H1 (cell line): ENCODE results near the gene BMF. TPM values are rescaled to one million over a fixed set of nuclear protein-coding genes. Genes with fewer than 3 reads are reported as not detected.

Source experiments
- CTCF ChIA-PET: fragments of 300-600 bp; sonication (Branson Sonifier 250); formaldehyde crosslinking; loops from one replicate; lab custom pipeline; 2021; ENCODE audit not compliant: partially characterized antibody; lab: Charles Lee
- POLR2A ChIA-PET: fragments of 300-600 bp; sonication (Branson Sonifier 250); formaldehyde crosslinking; loops from one replicate; lab custom pipeline; 2021; ENCODE audit warnings: inconsistent platforms; ENCODE audit not compliant: partially characterized antibody; lab: Charles Lee
- DNase-seq, 2 experiments: peaks; one replicate each; pipeline versions ENCODE4 v3.0.0 to v3.0.0-alpha.2; 2010 to 2022; ENCODE audit warnings: low spot score in 2 of 2, low read depth in 1 of 2, mixed read lengths in 1 of 2
- FAIRE-seq: peaks from 2 replicates; lab custom pipeline; 2011; peaks lifted over from hg19 to GRCh38; lab: Jason Lieb, UNC
- H2AFZ ChIP-seq: 2 replicates; pipeline ENCODE4 v1.8.1; 2012; ENCODE audit warnings: low read length, inconsistent platforms
- H2AK5ac ChIP-seq: 2 replicates; pipeline ENCODE4 v1.6.1; 2013; ENCODE audit warnings: low read depth, low read length
- H2BK120ac ChIP-seq: replicated peaks from 2 replicates; pipeline ENCODE3; 2013; ENCODE audit warnings: low read depth, low read length, inconsistent platforms
- H2BK12ac ChIP-seq: 2 replicates; pipeline ENCODE4 v1.6.1; 2013; ENCODE audit warnings: low read depth, low read length
- H2BK15ac ChIP-seq: 2 replicates; pipeline ENCODE4 v1.6.1; 2013; ENCODE audit warnings: low read length
- H2BK20ac ChIP-seq: 2 replicates; pipeline ENCODE4 v1.6.1; 2013; ENCODE audit warnings: low read length
- H2BK5ac ChIP-seq: 2 replicates; pipeline ENCODE4 v1.6.1; 2013; ENCODE audit warnings: low read depth, low read length
- H3K14ac ChIP-seq: 2 replicates; pipeline ENCODE4 v1.6.1; 2013; ENCODE audit warnings: inconsistent platforms; ENCODE audit not compliant: insufficient read length
- H3K18ac ChIP-seq: 2 replicates; pipeline ENCODE4 v1.6.1; 2013; ENCODE audit warnings: low read length; ENCODE audit errors: extremely low read depth
- H3K23ac ChIP-seq: 2 replicates; pipeline ENCODE4 v1.6.1; 2013; ENCODE audit warnings: inconsistent platforms; ENCODE audit not compliant: insufficient read length
- H3K23me2 ChIP-seq: 2 replicates; pipeline ENCODE4 v1.6.1; 2013; ENCODE audit warnings: low read depth, low read length
- H3K27ac ChIP-seq: 2 replicates; pipeline ENCODE4 v1.6.1; 2011; ENCODE audit warnings: low read depth, low read length, inconsistent platforms
- H3K27me3 ChIP-seq, 4 experiments: replicated peaks in 1 of 4; 1 replicate in 1 of 4; 2 replicates in 3 of 4; pipeline versions ENCODE4 v1.6.1 to v1.8.1; 2011 to 2013; ENCODE audit warnings: low read length in 3 of 4, mild to moderate bottlenecking in 3 of 4, inconsistent platforms in 2 of 4, mixed read lengths in 2 of 4, moderate library complexity in 1 of 4; ENCODE audit not compliant: control insufficient read depth in 3 of 4, insufficient read depth in 3 of 4; ENCODE audit errors: extremely low read depth in 1 of 4
- H3K36me3 ChIP-seq, 4 experiments: 2 replicates each; pipeline versions ENCODE4 v1.6.1 to v1.8.1; 2011 to 2013; ENCODE audit warnings: mild to moderate bottlenecking in 4 of 4, low read length in 3 of 4, moderate library complexity in 2 of 4, control low read depth in 1 of 4, inconsistent platforms in 1 of 4; ENCODE audit not compliant: insufficient read depth in 4 of 4, control insufficient read depth in 2 of 4
- H3K4ac ChIP-seq: replicated peaks from 2 replicates; pipeline ENCODE3; 2013; ENCODE audit warnings: low read length, low read depth, mixed read lengths, inconsistent platforms; ENCODE audit not compliant: insufficient read length
- H3K4me1 ChIP-seq, 4 experiments: replicated peaks in 1 of 4; 1 replicate in 1 of 4; 2 replicates in 3 of 4; pipeline versions ENCODE4 v1.6.1 to v1.8.1; 2011 to 2013; ENCODE audit warnings: low read length in 3 of 4, inconsistent platforms in 2 of 4, mixed read lengths in 1 of 4; ENCODE audit not compliant: insufficient read depth in 4 of 4, control insufficient read depth in 3 of 4
- H3K4me2 ChIP-seq, 2 experiments: 2 replicates each; pipeline versions ENCODE4 v1.6.1 to v1.8.1; 2011 to 2013; ENCODE audit warnings: low read depth in 2 of 2, low read length in 2 of 2, control low read depth in 1 of 2, inconsistent platforms in 1 of 2, mild to moderate bottlenecking in 1 of 2; ENCODE audit not compliant: insufficient read depth in 1 of 2
- H3K4me3 ChIP-seq, 4 experiments: fragments of 200-600, 300-600 bp in 1 of 4; sonication (generic), shearing (Covaris generic), sonication (Bioruptor Twin) in 1 of 4; 2 replicates each; pipeline versions ENCODE4 v1.5.1 to v1.8.1; 2011 to 2016; ENCODE audit warnings: low read length in 4 of 4, low read depth in 3 of 4, control low read depth in 2 of 4, inconsistent platforms in 2 of 4, mild to moderate bottlenecking in 2 of 4, mixed read lengths in 1 of 4, moderate library complexity in 1 of 4; ENCODE audit not compliant: insufficient read depth in 2 of 4; ENCODE audit errors: extremely low read depth in 1 of 4
- H3K56ac ChIP-seq: replicated peaks from 2 replicates; pipeline ENCODE3; 2013; ENCODE audit warnings: low read depth, mild to moderate bottlenecking, mixed read lengths, low read length, inconsistent platforms; ENCODE audit not compliant: insufficient read length
- H3K79me1 ChIP-seq: 2 replicates; pipeline ENCODE4 v1.6.1; 2013; ENCODE audit warnings: low read depth, low read length, control low read depth
- H3K79me2 ChIP-seq, 2 experiments: 2 replicates each; pipeline versions ENCODE4 v1.6.1 to v1.8.1; 2012 to 2013; ENCODE audit warnings: low read length in 2 of 2, mild to moderate bottlenecking in 2 of 2, inconsistent platforms in 1 of 2; ENCODE audit not compliant: insufficient read depth in 2 of 2, control insufficient read depth in 1 of 2
- H3K9ac ChIP-seq, 4 experiments: replicated peaks in 1 of 4; 1 replicate in 1 of 4; 2 replicates in 3 of 4; pipeline versions ENCODE4 v1.6.1 to v1.8.1; 2011 to 2013; ENCODE audit warnings: low read depth in 3 of 4, low read length in 3 of 4, control low read depth in 2 of 4, mild to moderate bottlenecking in 2 of 4, moderate library complexity in 2 of 4, inconsistent platforms in 1 of 4; ENCODE audit errors: extremely low read depth in 1 of 4
- H3K9me3 ChIP-seq, 2 experiments: 2 replicates each; pipeline versions ENCODE4 v1.6.1 to v1.8.1; 2012 to 2013; ENCODE audit warnings: mild to moderate bottlenecking in 2 of 2, moderate library complexity in 2 of 2, control low read depth in 1 of 2, inconsistent platforms in 1 of 2, low read depth in 1 of 2, low read length in 1 of 2, mixed read lengths in 1 of 2; ENCODE audit not compliant: insufficient read depth in 2 of 2
- H4K20me1 ChIP-seq, 2 experiments: replicated peaks in 1 of 2; 2 replicates each; pipeline versions ENCODE3 to v1.8.1; 2011 to 2013; ENCODE audit warnings: inconsistent platforms in 2 of 2, low read length in 2 of 2, mild to moderate bottlenecking in 1 of 2; ENCODE audit not compliant: insufficient read depth in 2 of 2, control insufficient read depth in 1 of 2
- H4K5ac ChIP-seq: 2 replicates; pipeline ENCODE4 v1.6.1; 2013; ENCODE audit warnings: low read length, low read depth, mixed read lengths, inconsistent platforms; ENCODE audit not compliant: insufficient read length
- H4K8ac ChIP-seq: 2 replicates; pipeline ENCODE4 v1.8.0; 2013; ENCODE audit warnings: mild to moderate bottlenecking, moderate library complexity, low read length, inconsistent platforms; ENCODE audit not compliant: insufficient read depth; ENCODE audit errors: extremely low read depth
- H4K91ac ChIP-seq: replicated peaks from 2 replicates; pipeline ENCODE3; 2013; ENCODE audit warnings: low read length, mixed read lengths, inconsistent platforms; ENCODE audit not compliant: insufficient read length
- BCL11A ChIP-seq, 2 experiments: IDR thresholded peaks; one replicate each; pipeline ENCODE4 v1.6.1; 2011; ENCODE audit warnings: low read depth in 2 of 2, low read length in 2 of 2, mild to moderate bottlenecking in 2 of 2
- CBX5 ChIP-seq: fragments of 300-800, 300-1000 bp; sonication (generic); IDR thresholded peaks from 2 replicates; pipeline ENCODE4 v1.7.1; 2016; ENCODE audit warnings: antibody characterized with exemption, low read length, low read depth
- CHD1 ChIP-seq: IDR thresholded peaks from 2 replicates; pipeline ENCODE4 v1.6.1; 2012; ENCODE audit warnings: low read depth, low read length, improper control_type of control experiment
- KDM1A ChIP-seq: fragments of 200-600, 300-600 bp; sonication (generic); IDR thresholded peaks from 2 replicates; pipeline ENCODE4 v1.7.1; 2016; ENCODE audit warnings: mild to moderate bottlenecking, low read length, borderline replicate concordance
- PHF8 ChIP-seq: fragments of 200-600 bp; sonication (generic); conservative IDR thresholded peaks from 2 replicates; pipeline ENCODE4 v1.7.1; 2012; ENCODE audit warnings: low read depth, mild to moderate bottlenecking, inconsistent platforms, low read length, moderate library complexity
- SP1 ChIP-seq: IDR thresholded peaks from 2 replicates; pipeline ENCODE4 v1.6.1; 2011; ENCODE audit warnings: low read depth, low read length
- SP4 ChIP-seq: IDR thresholded peaks from 2 replicates; pipeline ENCODE4 v1.6.1; 2012; ENCODE audit warnings: low read length, inconsistent platforms
- WGBS, 2 experiments: shearing (Covaris generic) in 1 of 2; methylation state at CpG; one replicate each; pipeline versions ENCODE4 v1.1.6 to v1.1.7; 2013 to 2015; ENCODE audit warnings: low lambda C conversion rate in 2 of 2, mixed read lengths in 2 of 2, inconsistent platforms in 1 of 2, low coverage in 1 of 2, missing lambda C conversion rate in 1 of 2; ENCODE audit not compliant: insufficient replicate concordance in 2 of 2, insufficient coverage in 1 of 2, insufficient read length in 1 of 2; ENCODE audit errors: extremely low coverage in 1 of 2, missing lambda C conversion rate in 1 of 2; 5-methylcytosine and 5-hydroxymethylcytosine counted together
- polyA plus RNA-seq, 7 experiments: library from polyadenylated mRNA; depleted of rRNA in 3 of 7; stranded (reverse) in 5 of 7; unstranded in 2 of 7; fragments of >200 nt in 5 of 7; fragments of 200-250 nt in 2 of 7; gene quantifications; 1 replicate in 5 of 7; 2 replicates in 1 of 7; 4 replicates in 1 of 7; pipeline versions ENCODE4 v1.2.1 to v1.2.3, GENCODE V29; 2011 to 2013; ENCODE audit warnings: missing spikeins in 2 of 7, mixed read lengths in 2 of 7
- total RNA-seq: library from RNA; stranded (reverse); fragmentation: NEBNext Ultra II Directional; extraction: Animal tissue kit (Norgen Biotek cat#: 25700); gene quantifications from 2 replicates; pipeline ENCODE4 v1.2.1, GENCODE V29; 2021
- TF ChIP-seq, protein P1 (sequence below), 3 experiments: IDR thresholded peaks; 1 replicate in 2 of 3; 2 replicates in 1 of 3; pipeline versions ENCODE4 v1.5.1 to v1.6.1; 2011; ENCODE audit warnings: low read length in 3 of 3, mild to moderate bottlenecking in 3 of 3, inconsistent platforms in 2 of 3, low read depth in 1 of 3, moderate library complexity in 1 of 3; ENCODE audit not compliant: insufficient read depth in 1 of 3; ENCODE audit errors: control extremely low read depth in 1 of 3

BMF gene
- total and polyA plus RNA-seq, 2 of the 8 experiments (the other 6 are each of a cell fraction or from before 2014, with no cell fraction given): 21.2 to 24.2 TPM

- Histone ChIP-seq H3K14ac (no peak overlapping the region), H3K36me3 (peaks cover 0 to 9% (median 2%) of the 10 kb centered on the region in 4 experiments; a peak in 3 of 8 replicates), H3K4me2 (no peak overlapping the region), H2BK12ac (no peak overlapping the region; the same call in 1 of the 2 replicates), H3K56ac (no peak overlapping the region), H3K27me3 (no peaks in the 10 kb centered on the region), H3K9me3 (no peaks in the 10 kb centered on the region), H4K8ac (no peak overlapping the region), H2BK20ac (no peak overlapping the region), H3K23ac (no peak overlapping the region), H2AK5ac (no peak overlapping the region), H3K79me2 (no peaks in the 10 kb centered on the region), H3K23me2 (no peaks in the 10 kb centered on the region; the same call in 1 of the 2 replicates), H2BK15ac (no peak overlapping the region), H2BK5ac (no peak overlapping the region), H3K79me1 (no peaks in the 10 kb centered on the region; the same call in 1 of the 2 replicates), H3K18ac (no peak overlapping the region), H3K4me1 (peaks cover 37 to 58% (median 48%) of the 10 kb centered on the region in 4 experiments), H2BK120ac (no peak overlapping the region), H3K9ac (no peak overlapping the region), H2AFZ (no peak overlapping the region), H4K5ac (no peak overlapping the region), H3K4me3 (no peak overlapping the region), H4K91ac (no peak overlapping the region), H4K20me1 (no peaks in the 10 kb centered on the region), H3K4ac (no peak overlapping the region), H3K27ac (no peak overlapping the region)
- ChIA-PET CTCF (interaction anchor here (0.7 to 23.9 kb wide), 10 partner anchors 8 to 62 kb away, joined by 3 to 406 read pairs (median 52); partner anchors contain the start of genes BMF, BUB1B and SRP14), POLR2A (interaction anchor here (1.2 to 10.0 kb wide), 5 partner anchors 8 to 57 kb away, joined by 3 to 143 read pairs (median 15); partner anchors contain the start of genes BMF and BUB1B)
- FAIRE-seq (no peak), DNase-seq (no peak)
- 91% methylated on average over 6 of the region's 6 CpGs; no CpG with 5 or more reads in 1 of the 2 experiments for WGBS, 2 experiments
- TF ChIP-seq PHF8 (no peak), KDM1A (no peak), BCL11A (IDR thresholded peaks at IDR 0.05; ENCODE audit: low read depth in 2 of 2, low read length in 2 of 2) (no peak), CHD1 (no peak), CBX5 (no peak), SP4 (no peak), SP1 (no peak)
- TF ChIP-seq, protein P1, sequence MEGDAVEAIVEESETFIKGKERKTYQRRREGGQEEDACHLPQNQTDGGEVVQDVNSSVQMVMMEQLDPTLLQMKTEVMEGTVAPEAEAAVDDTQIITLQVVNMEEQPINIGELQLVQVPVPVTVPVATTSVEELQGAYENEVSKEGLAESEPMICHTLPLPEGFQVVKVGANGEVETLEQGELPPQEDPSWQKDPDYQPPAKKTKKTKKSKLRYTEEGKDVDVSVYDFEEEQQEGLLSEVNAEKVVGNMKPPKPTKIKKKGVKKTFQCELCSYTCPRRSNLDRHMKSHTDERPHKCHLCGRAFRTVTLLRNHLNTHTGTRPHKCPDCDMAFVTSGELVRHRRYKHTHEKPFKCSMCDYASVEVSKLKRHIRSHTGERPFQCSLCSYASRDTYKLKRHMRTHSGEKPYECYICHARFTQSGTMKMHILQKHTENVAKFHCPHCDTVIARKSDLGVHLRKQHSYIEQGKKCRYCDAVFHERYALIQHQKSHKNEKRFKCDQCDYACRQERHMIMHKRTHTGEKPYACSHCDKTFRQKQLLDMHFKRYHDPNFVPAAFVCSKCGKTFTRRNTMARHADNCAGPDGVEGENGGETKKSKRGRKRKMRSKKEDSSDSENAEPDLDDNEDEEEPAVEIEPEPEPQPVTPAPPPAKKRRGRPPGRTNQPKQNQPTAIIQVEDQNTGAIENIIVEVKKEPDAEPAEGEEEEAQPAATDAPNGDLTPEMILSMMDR (IDR thresholded peaks at IDR 0.05; ENCODE audit: control extremely low read depth in 1 of 3, insufficient read depth in 1 of 3, low read depth in 1 of 3, low read length in 3 of 3): no peak
These were observed 7.5 kb downstream of the BMF start for GRCh38 chr15:40100947-40101905.
